IPS DF 4.7 (cell line): ENCODE data around the gene LVRN.
"Not testable (repeated sequence)": the region's sequence is repeated elsewhere in the genome, so short reads cannot be mapped to it uniquely, and the experiment has no call there.

Experiments used
- DNase-seq: peaks from one replicate; pipeline ENCODE4 v3.0.0-alpha.2; 2013; ENCODE audit warnings: low spot score; ENCODE audit errors: extremely low read depth

LVRN gene

GRCh38 chr5:115962239-115962564, at the start of gene LVRN:
Gene LVRN, plus strand, starts transcription at chr5:115962475. Its CDS starts 143 bp downstream, at chr5:115962618.
- DNase-seq, result no peak

- not testable (repeated sequence) for DNase-seq
Measured at GRCh38 chr5:115913623-115914400, 48.5 kb upstream of the LVRN start.

- DNase-seq, result no peak
Measured at GRCh38 chr5:115920171-115920725, 42.0 kb upstream of the LVRN start.

GRCh38 chr5:115928578-115929407, 33.5 kb upstream of the LVRN start:
- DNase-seq, result not testable (repeated sequence)

GRCh38 chr5:115930171-115930570, 32.1 kb upstream of the LVRN start:
- not testable (repeated sequence) for DNase-seq

GRCh38 chr5:115930630-115931337, 31.5 kb upstream of the LVRN start:
- no peak for DNase-seq

- no peak for DNase-seq
Measured at GRCh38 chr5:115932991-115933390, 29.3 kb upstream of the LVRN start.

- DNase-seq, result no peak
Measured at GRCh38 chr5:115934388-115934974, 27.8 kb upstream of the LVRN start.

GRCh38 chr5:115936031-115936430, 26.2 kb upstream of the LVRN start:
- DNase-seq, result no peak

GRCh38 chr5:115939059-115939458, 23.2 kb upstream of the LVRN start:
- no peak for DNase-seq

GRCh38 chr5:115940080-115940810, 22.0 kb upstream of the LVRN start:
- DNase-seq, result no peak

GRCh38 chr5:115941051-115941675, 21.1 kb upstream of the LVRN start:
- DNase-seq, result no peak

GRCh38 chr5:115944501-115944900, 17.8 kb upstream of the LVRN start:
- DNase-seq, result no peak

GRCh38 chr5:115946655-115947054, 15.6 kb upstream of the LVRN start:
- DNase-seq, result no peak

- no peak for DNase-seq
Measured at GRCh38 chr5:115947260-115947659, 15.0 kb upstream of the LVRN start.

GRCh38 chr5:115948091-115948534, 14.2 kb upstream of the LVRN start:
- no peak for DNase-seq

- DNase-seq, result no peak
Measured at GRCh38 chr5:115949096-115949495, 13.2 kb upstream of the LVRN start.

GRCh38 chr5:115952588-115952987, 9.7 kb upstream of the LVRN start:
- no peak for DNase-seq

- DNase-seq, result no peak
Measured at GRCh38 chr5:115954144-115954543, 8.1 kb upstream of the LVRN start.

- no peak for DNase-seq
Measured at GRCh38 chr5:115956957-115957356, 5.3 kb upstream of the LVRN start.
